SK-N-SH (cell line): ENCODE results near the gene NADSYN1. TPM values are rescaled to one million over a fixed set of nuclear protein-coding genes. Genes with fewer than 3 reads are reported as not detected.

Source experiments
- CTCF ChIA-PET: fragments of 300-600, 350-600 bp; formaldehyde crosslinking; extraction: SDS; loops from one replicate; lab custom pipeline; 2021; lab: Yijun Ruan, JAX
- POLR2A ChIA-PET: fragments of 350-600 bp; sonication (Branson Sonifier 250); formaldehyde crosslinking; extraction: SDS; loops from one replicate; lab custom pipeline; 2020; ENCODE audit warnings: antibody characterized with exemption, inconsistent platforms; lab: Yijun Ruan, JAX
- DNase-seq: peaks from one replicate; pipeline ENCODE4 v3.0.0; 2012
- H2AFZ ChIP-seq: fragments of 200-600 bp; sonication (generic); 2 replicates; pipeline ENCODE4 v1.8.1; 2016; ENCODE audit warnings: antibody characterized with exemption, mild to moderate bottlenecking, low read depth
- H3F3A ChIP-seq: fragments of 200-600 bp; sonication (generic); replicated peaks from 2 replicates; pipeline ENCODE3; 2016; ENCODE audit warnings: antibody characterized with exemption, mild to moderate bottlenecking; ENCODE audit not compliant: insufficient read depth
- H3K27ac ChIP-seq, 2 experiments: fragments of 200-500 bp in 1 of 2; fragments of 200-600 bp in 1 of 2; sonication (Bioruptor generic) in 1 of 2; sonication (generic), shearing (Covaris generic) in 1 of 2; 2 replicates each; pipeline versions ENCODE4 v1.5.1 to v1.6.1; 2014 to 2016; ENCODE audit warnings: low read depth in 2 of 2, inconsistent platforms in 1 of 2, low read length in 1 of 2, mild to moderate bottlenecking in 1 of 2, mixed read lengths in 1 of 2
- H3K27me3 ChIP-seq: fragments of 200-600 bp; sonication (generic), shearing (Covaris generic); 2 replicates; pipeline ENCODE4 v1.6.1; 2016; ENCODE audit warnings: mixed run types; ENCODE audit not compliant: insufficient read depth
- H3K36me3 ChIP-seq, 2 experiments: fragments of 200-500 bp in 1 of 2; fragments of 200-600 bp in 1 of 2; sonication (Bioruptor generic) in 1 of 2; sonication (generic) in 1 of 2; replicated peaks in 1 of 2; 2 replicates each; pipeline versions ENCODE3 to v1.5.1; 2014 to 2016; ENCODE audit warnings: low read length in 1 of 2, mild to moderate bottlenecking in 1 of 2; ENCODE audit not compliant: insufficient read depth in 2 of 2, control insufficient read depth in 1 of 2
- H3K4me1 ChIP-seq, 2 experiments: fragments of 200-500 bp in 1 of 2; fragments of 200-600 bp in 1 of 2; sonication (Bioruptor generic) in 1 of 2; sonication (generic), shearing (Covaris generic) in 1 of 2; 2 replicates each; pipeline versions ENCODE4 v1.5.1 to v1.6.1; 2014 to 2016; ENCODE audit warnings: low read depth in 1 of 2, low read length in 1 of 2, mixed run types in 1 of 2; ENCODE audit not compliant: insufficient read depth in 2 of 2, control insufficient read depth in 1 of 2
- H3K4me2 ChIP-seq: fragments of 200-600 bp; sonication (generic), shearing (Covaris generic); 2 replicates; pipeline ENCODE4 v1.6.1; 2017; ENCODE audit warnings: mixed run types
- H3K4me3 ChIP-seq, 2 experiments: fragments of 200-500 bp in 1 of 2; fragments of 200-600 bp in 1 of 2; sonication (Bioruptor generic) in 1 of 2; sonication (generic), shearing (Covaris generic) in 1 of 2; 2 replicates each; pipeline versions ENCODE4 v1.5.1 to v1.8.1; 2014 to 2016; ENCODE audit warnings: low read depth in 2 of 2, inconsistent platforms in 1 of 2, low read length in 1 of 2, mild to moderate bottlenecking in 1 of 2, mixed read lengths in 1 of 2, moderate library complexity in 1 of 2
- H3K79me2 ChIP-seq: fragments of 200-600 bp; sonication (generic); 2 replicates; pipeline ENCODE4 v1.8.1; 2017; ENCODE audit warnings: mild to moderate bottlenecking; ENCODE audit not compliant: insufficient read depth
- H3K9ac ChIP-seq: fragments of 200-600 bp; sonication (generic); 2 replicates; pipeline ENCODE4 v1.6.1; 2017; ENCODE audit warnings: mixed run types
- H3K9me2 ChIP-seq: fragments of 200-600 bp; sonication (generic); 2 replicates; pipeline ENCODE4 v1.6.1; 2017; ENCODE audit warnings: mixed run types
- H3K9me3 ChIP-seq: fragments of 200-600 bp; sonication (generic); 2 replicates; pipeline ENCODE4 v1.6.1; 2017; ENCODE audit warnings: mixed run types, mild to moderate bottlenecking, moderate library complexity
- H4K20me1 ChIP-seq: fragments of 200-600 bp; sonication (generic); 2 replicates; pipeline ENCODE4 v1.6.1; 2017; ENCODE audit warnings: mild to moderate bottlenecking, mixed run types; ENCODE audit not compliant: insufficient read depth
- ELF1 ChIP-seq: IDR thresholded peaks from 2 replicates; pipeline ENCODE4 v1.4.0; 2012
- EP300 ChIP-seq, 2 experiments: IDR thresholded peaks; 2 replicates each; pipeline versions ENCODE4 v1.4.0 to v1.6.1; 2012; ENCODE audit warnings: borderline replicate concordance in 1 of 2, low read depth in 1 of 2, low read length in 1 of 2
- EZH2phosphoT487 ChIP-seq: fragments of 200-600 bp; sonication (generic); IDR thresholded peaks from 2 replicates; pipeline ENCODE4 v1.6.1; 2017; ENCODE audit warnings: low read depth, mixed run types, mild to moderate bottlenecking, antibody characterized with exemption, moderate library complexity, borderline replicate concordance
- GABPA ChIP-seq: IDR thresholded peaks from 2 replicates; pipeline ENCODE4 v1.4.0; 2012; ENCODE audit warnings: low read depth, mild to moderate bottlenecking
- NFIC ChIP-seq: IDR thresholded peaks from 2 replicates; pipeline ENCODE4 v1.4.0; 2012; ENCODE audit warnings: borderline replicate concordance
- POLR2AphosphoS5 ChIP-seq: IDR thresholded peaks from 2 replicates; pipeline ENCODE4 v1.6.1; 2012; ENCODE audit warnings: low read depth, low read length
- RAD21 ChIP-seq: IDR thresholded peaks from 2 replicates; pipeline ENCODE4 v1.6.1; 2012; ENCODE audit warnings: mild to moderate bottlenecking, low read length
- RCOR1 ChIP-seq: fragments of 150-350 bp; IDR thresholded peaks from 2 replicates; pipeline ENCODE4 v1.6.1; 2017; ENCODE audit warnings: antibody characterized with exemption, low read length
- RFX5 ChIP-seq: IDR thresholded peaks from 2 replicates; pipeline ENCODE4 v1.6.1; 2012; ENCODE audit warnings: mild to moderate bottlenecking, improper control_type of control experiment, low read length
- RXRA ChIP-seq: IDR thresholded peaks from 2 replicates; pipeline ENCODE4 v1.4.0; 2012; ENCODE audit warnings: low read depth, mild to moderate bottlenecking, borderline replicate concordance
- SIN3A ChIP-seq: IDR thresholded peaks from 2 replicates; pipeline ENCODE4 v1.6.1; 2012; ENCODE audit warnings: low read depth, mild to moderate bottlenecking, low read length, moderate library complexity, borderline replicate concordance
- TAF1 ChIP-seq: IDR thresholded peaks from 2 replicates; pipeline ENCODE4 v1.6.1; 2012; ENCODE audit warnings: low read depth, mild to moderate bottlenecking, low read length, moderate library complexity, borderline replicate concordance
- TCF12 ChIP-seq: IDR thresholded peaks from 2 replicates; pipeline ENCODE4 v1.4.0; 2012
- YY1 ChIP-seq: IDR thresholded peaks from 2 replicates; pipeline ENCODE4 v1.4.0; 2012; ENCODE audit warnings: low read depth, mild to moderate bottlenecking
- WGBS: methylation state at CpG from one replicate; pipeline ENCODE4 v1.1.6; 2017; ENCODE audit warnings: low lambda C conversion rate; 5-methylcytosine and 5-hydroxymethylcytosine counted together
- polyA plus RNA-seq, 3 experiments: library from polyadenylated mRNA; depleted of rRNA; stranded (reverse); fragments of >200 nt; gene quantifications; 2 replicates each; pipeline ENCODE4 v1.2.3, GENCODE V29; 2012
- TF ChIP-seq, protein P1 (sequence below): IDR thresholded peaks from 2 replicates; pipeline ENCODE4 v1.4.0; 2012; ENCODE audit warnings: low read depth, borderline replicate concordance
- TF ChIP-seq, protein P2 (sequence below): IDR thresholded peaks from 2 replicates; pipeline ENCODE4 v1.4.0; 2012; ENCODE audit warnings: low read depth, borderline replicate concordance
- TF ChIP-seq, protein P3 (sequence below): fragments of 200-600 bp; sonication (generic); IDR thresholded peaks from 2 replicates; pipeline ENCODE4 v1.6.1; 2017; ENCODE audit warnings: antibody characterized with exemption, mild to moderate bottlenecking, moderate library complexity

NADSYN1 gene
- polyA plus RNA-seq, 1 of the 3 experiments (the other 2 are of a cell fraction): 62.5 TPM

DNA sequence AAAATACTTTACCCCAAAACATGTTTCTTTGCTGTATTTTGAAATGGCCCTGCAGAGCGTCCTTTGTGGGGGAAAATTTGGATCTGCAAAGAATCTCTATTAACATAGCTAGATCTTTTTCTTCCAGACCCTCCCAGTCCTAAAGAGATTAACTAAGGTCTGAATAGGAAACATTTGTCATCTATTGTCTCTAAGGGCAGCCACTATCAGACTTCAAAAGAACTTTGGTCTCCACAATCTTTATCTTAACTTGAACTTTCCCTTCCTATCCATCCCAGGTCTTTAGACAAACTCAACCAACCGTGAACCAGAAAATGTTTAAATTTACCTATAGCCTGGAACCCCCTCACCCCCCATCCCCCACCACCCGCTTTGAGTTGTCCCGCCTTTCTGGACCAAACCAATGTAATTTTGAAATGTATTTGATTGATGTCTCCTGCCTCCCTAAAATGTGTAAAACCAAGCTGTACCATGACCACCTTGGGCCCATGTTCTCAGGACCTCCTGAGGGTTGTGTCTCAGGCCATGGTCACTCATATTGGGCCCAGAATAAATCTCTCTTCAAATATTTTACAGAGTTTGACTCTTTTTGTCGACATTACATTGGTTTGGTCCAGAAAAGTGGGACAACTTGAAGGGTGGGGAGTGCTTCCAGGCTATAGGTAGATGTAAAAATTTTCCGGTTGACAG is 91.7 kb downstream of the NADSYN1 start (continued):
- TF ChIP-seq TAF1 (no peak), EZH2phosphoT487 (no peak)
- TF ChIP-seq, protein P1, sequence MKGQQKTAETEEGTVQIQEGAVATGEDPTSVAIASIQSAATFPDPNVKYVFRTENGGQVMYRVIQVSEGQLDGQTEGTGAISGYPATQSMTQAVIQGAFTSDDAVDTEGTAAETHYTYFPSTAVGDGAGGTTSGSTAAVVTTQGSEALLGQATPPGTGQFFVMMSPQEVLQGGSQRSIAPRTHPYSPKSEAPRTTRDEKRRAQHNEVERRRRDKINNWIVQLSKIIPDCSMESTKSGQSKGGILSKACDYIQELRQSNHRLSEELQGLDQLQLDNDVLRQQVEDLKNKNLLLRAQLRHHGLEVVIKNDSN: no peak

DNA sequence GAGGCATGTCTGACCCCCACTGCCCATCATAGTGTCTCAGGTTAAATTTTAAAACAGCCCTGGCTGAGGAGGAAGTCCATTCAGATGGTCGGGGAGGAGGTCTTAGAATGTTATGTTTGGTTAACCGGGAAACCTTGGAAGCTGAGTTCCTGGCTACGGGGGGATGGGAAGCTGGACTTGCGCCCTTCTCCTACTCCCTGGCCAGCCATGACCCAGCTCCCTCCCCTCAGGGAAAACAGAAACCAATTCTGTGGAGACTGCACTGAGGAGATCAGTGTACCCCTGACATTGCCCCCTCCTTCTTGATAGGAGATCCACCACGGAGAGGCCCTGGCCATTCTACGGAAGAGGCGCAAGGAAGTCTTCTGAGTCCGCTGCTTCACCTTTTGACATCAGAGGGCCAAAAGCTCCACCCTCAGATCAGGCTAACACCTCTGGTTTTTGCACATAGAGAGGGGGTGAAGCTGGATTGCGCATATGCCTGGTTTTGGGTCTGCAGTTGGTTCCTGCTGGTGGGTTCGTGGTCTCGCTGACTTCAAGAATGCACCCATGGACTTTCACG is 92.5 kb downstream of the NADSYN1 start:
- Histone ChIP-seq H3K9me3 (no peaks in the 10 kb centered on the region), H3K9ac (no peak overlapping the region)
- ChIA-PET CTCF (interaction anchor here (1.0 to 2.0 kb wide), 3 partner anchors 18 to 35 kb away, joined by 3 to 7 read pairs (median 5); no protein-coding TSS in a partner anchor), POLR2A (no interaction called here)
- TF ChIP-seq, protein P1: no peak
- TF ChIP-seq GABPA (no peak), ELF1 (no peak), EP300 (IDR thresholded peaks at IDR 0.05; ENCODE audit: borderline replicate concordance in 1 of 2, low read depth in 1 of 2, low read length in 1 of 2) (no peak), YY1 (no peak), RAD21 (no peak)
- TF ChIP-seq, protein P2, sequence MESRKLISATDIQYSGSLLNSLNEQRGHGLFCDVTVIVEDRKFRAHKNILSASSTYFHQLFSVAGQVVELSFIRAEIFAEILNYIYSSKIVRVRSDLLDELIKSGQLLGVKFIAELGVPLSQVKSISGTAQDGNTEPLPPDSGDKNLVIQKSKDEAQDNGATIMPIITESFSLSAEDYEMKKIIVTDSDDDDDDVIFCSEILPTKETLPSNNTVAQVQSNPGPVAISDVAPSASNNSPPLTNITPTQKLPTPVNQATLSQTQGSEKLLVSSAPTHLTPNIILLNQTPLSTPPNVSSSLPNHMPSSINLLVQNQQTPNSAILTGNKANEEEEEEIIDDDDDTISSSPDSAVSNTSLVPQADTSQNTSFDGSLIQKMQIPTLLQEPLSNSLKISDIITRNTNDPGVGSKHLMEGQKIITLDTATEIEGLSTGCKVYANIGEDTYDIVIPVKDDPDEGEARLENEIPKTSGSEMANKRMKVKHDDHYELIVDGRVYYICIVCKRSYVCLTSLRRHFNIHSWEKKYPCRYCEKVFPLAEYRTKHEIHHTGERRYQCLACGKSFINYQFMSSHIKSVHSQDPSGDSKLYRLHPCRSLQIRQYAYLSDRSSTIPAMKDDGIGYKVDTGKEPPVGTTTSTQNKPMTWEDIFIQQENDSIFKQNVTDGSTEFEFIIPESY: no peak
- TF ChIP-seq, all 33 proteins: peak for 0
- Histone ChIP-seq H3K36me3 (no peaks in the 10 kb centered on the region), H3K27me3 (no peaks in the 10 kb centered on the region), H3K9me2 (no peaks in the 10 kb centered on the region), H4K20me1 (no peaks in the 10 kb centered on the region), H3K79me2 (no peaks in the 10 kb centered on the region), H3K4me2 (no peak overlapping the region), H3K4me1 (peaks cover 0 to 10% of the 10 kb centered on the region in 2 experiments; a peak in 1 of 4 replicates), H3K27ac (no peak overlapping the region), H2AFZ (no peak overlapping the region), H3K4me3 (no peak overlapping the region), H3F3A (no peaks in the 10 kb centered on the region)
- WGBS: 68% methylated on average over 12 of the region's 12 CpGs
- DNase-seq: no peak

DNA sequence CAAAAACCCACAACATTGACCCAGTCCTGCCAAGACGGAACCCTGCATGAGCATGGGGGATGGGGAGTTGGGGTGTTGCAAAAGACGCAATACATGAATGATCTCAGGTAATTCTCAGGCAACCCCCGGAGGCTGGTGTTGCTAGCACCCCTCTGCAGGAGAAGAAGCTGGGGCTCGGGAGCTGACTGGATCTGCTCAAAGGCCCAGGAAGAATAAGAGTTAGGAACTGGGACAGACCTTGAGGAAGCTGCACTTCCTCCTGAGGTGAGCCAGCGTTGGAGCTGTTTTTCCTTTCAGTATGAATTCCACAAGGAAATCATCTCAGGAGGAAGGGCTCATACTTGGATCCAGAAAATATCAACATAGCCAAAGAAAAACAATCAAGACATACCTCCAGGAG is 95.1 kb downstream of the NADSYN1 start, which contains the start of gene KRTAP5-9:
Gene KRTAP5-9, plus strand, starts transcription at position 301 of the 400 bp plus-strand sequence. CDS start 238 bp downstream, outside the sequence.
- H3K4me3 ChIP-seq: no peak within 1 kb of the TSS
- POLR2A ChIA-PET: no interaction called here
- no peaks in the 10 kb centered on the region for H3K9me3 ChIP-seq
- no peak within 1 kb of the TSS for H3K4me2 ChIP-seq
- no peaks in the 10 kb centered on the region for H3K36me3 ChIP-seq
- DNase-seq: no peak
- H3K79me2 ChIP-seq: no peaks in the 10 kb centered on the region
- CTCF ChIA-PET: interaction anchor here (0.8 to 1.9 kb wide), 2 partner anchors 16 to 32 kb away, joined by 3 to 6 read pairs; no protein-coding TSS in a partner anchor
- peaks cover 0 to 5% of the 10 kb centered on the region in 2 experiments; a peak in 1 of 4 replicates for H3K4me1 ChIP-seq
- 52% methylated on average over 5 of the region's 5 CpGs for WGBS
- no peak within 1 kb of the TSS for H3K27ac ChIP-seq
- H3K27me3 ChIP-seq: no peaks in the 10 kb centered on the region
- no peaks in the 10 kb centered on the region for H3F3A ChIP-seq
- no peak within 1 kb of the TSS for H2AFZ ChIP-seq
- no peak within 1 kb of the TSS for H3K9ac ChIP-seq
- no peaks in the 10 kb centered on the region for H3K9me2 ChIP-seq
- H4K20me1 ChIP-seq: no peaks in the 10 kb centered on the region
- no peak for TF ChIP-seq SIN3A
- TF ChIP-seq, protein P3, sequence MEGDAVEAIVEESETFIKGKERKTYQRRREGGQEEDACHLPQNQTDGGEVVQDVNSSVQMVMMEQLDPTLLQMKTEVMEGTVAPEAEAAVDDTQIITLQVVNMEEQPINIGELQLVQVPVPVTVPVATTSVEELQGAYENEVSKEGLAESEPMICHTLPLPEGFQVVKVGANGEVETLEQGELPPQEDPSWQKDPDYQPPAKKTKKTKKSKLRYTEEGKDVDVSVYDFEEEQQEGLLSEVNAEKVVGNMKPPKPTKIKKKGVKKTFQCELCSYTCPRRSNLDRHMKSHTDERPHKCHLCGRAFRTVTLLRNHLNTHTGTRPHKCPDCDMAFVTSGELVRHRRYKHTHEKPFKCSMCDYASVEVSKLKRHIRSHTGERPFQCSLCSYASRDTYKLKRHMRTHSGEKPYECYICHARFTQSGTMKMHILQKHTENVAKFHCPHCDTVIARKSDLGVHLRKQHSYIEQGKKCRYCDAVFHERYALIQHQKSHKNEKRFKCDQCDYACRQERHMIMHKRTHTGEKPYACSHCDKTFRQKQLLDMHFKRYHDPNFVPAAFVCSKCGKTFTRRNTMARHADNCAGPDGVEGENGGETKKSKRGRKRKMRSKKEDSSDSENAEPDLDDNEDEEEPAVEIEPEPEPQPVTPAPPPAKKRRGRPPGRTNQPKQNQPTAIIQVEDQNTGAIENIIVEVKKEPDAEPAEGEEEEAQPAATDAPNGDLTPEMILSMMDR: no peak
- no peak for TF ChIP-seq EZH2phosphoT487
- no peak for TF ChIP-seq NFIC
- TF ChIP-seq TAF1: no peak
- TF ChIP-seq RAD21: no peak
- no peak for TF ChIP-seq ELF1
- no peak for TF ChIP-seq RCOR1
- no peak for TF ChIP-seq TCF12
- no peak for TF ChIP-seq POLR2AphosphoS5
- TF ChIP-seq RFX5: no peak
- TF ChIP-seq RXRA: no peak
